ENCODE data around the gene ABHD2.
A peak's percentile ranks its signal among the peaks of the same experiment; 100 is the strongest.

Gene ABHD2

GRCh38 chr15:89168316-89168833, 80.1 kb downstream of the ABHD2 start:
- H3K9me3 ChIP-seq (ENCODE audit: severe bottlenecking) = no peaks in the 10 kb centered on the region
- H3K4me3 ChIP-seq (ENCODE audit: low read depth, low read length) = no peak overlapping the region
- H3K36me3 ChIP-seq = peaks cover 3% of the 10 kb centered on the region; the same call in 1 of the 2 replicates
- H3K27me3 ChIP-seq (ENCODE audit: insufficient read depth, low read depth, severe bottlenecking) = no peaks in the 10 kb centered on the region
- TF ChIP-seq CTCF (IDR thresholded peaks at IDR 0.05; ENCODE audit: low read depth, low read length) = no peak
- DNase-seq = peak; percentile 50
- H3K27ac ChIP-seq = peak overlapping the region; percentile 65

GRCh38 chr15:89170364-89170763, 82.1 kb downstream of the ABHD2 start:
- no peak for DNase-seq
- no peaks in the 10 kb centered on the region for H3K27me3 ChIP-seq (ENCODE audit: insufficient read depth, low read depth, severe bottlenecking)
- H3K36me3 ChIP-seq = peaks cover 3% of the 10 kb centered on the region; the same call in 1 of the 2 replicates
- TF ChIP-seq CTCF (IDR thresholded peaks at IDR 0.05; ENCODE audit: low read depth, low read length) = no peak
- no peak overlapping the region for H3K27ac ChIP-seq
- H3K4me3 ChIP-seq (ENCODE audit: low read depth, low read length) = no peak overlapping the region
- H3K9me3 ChIP-seq (ENCODE audit: severe bottlenecking) = no peaks in the 10 kb centered on the region

GRCh38 chr15:89171136-89172072, 83.1 kb downstream of the ABHD2 start:
- no peak overlapping the region for H3K4me3 ChIP-seq (ENCODE audit: low read depth, low read length)
- TF ChIP-seq CTCF (IDR thresholded peaks at IDR 0.05; ENCODE audit: low read depth, low read length) = peak; percentile 75
- H3K27me3 ChIP-seq (ENCODE audit: insufficient read depth, low read depth, severe bottlenecking) = no peaks in the 10 kb centered on the region
- peak; percentile 57 for DNase-seq
- peaks cover 3% of the 10 kb centered on the region; the same call in 1 of the 2 replicates for H3K36me3 ChIP-seq
- no peaks in the 10 kb centered on the region for H3K9me3 ChIP-seq (ENCODE audit: severe bottlenecking)
- no peak overlapping the region for H3K27ac ChIP-seq

GRCh38 chr15:89172921-89173320, 84.7 kb downstream of the ABHD2 start:
- DNase-seq = no peak
- Histone ChIP-seq H3K4me3 (ENCODE audit: low read depth, low read length) (no peak overlapping the region), H3K27me3 (ENCODE audit: insufficient read depth, low read depth, severe bottlenecking) (no peaks in the 10 kb centered on the region), H3K9me3 (ENCODE audit: severe bottlenecking) (no peaks in the 10 kb centered on the region), H3K27ac (no peak overlapping the region), H3K36me3 (no peaks in the 10 kb centered on the region)
- TF ChIP-seq CTCF (IDR thresholded peaks at IDR 0.05; ENCODE audit: low read depth, low read length) = no peak

GRCh38 chr15:89174476-89174875, 86.2 kb downstream of the ABHD2 start:
- Histone ChIP-seq H3K27ac (no peak overlapping the region), H3K9me3 (ENCODE audit: severe bottlenecking) (no peaks in the 10 kb centered on the region), H3K4me3 (ENCODE audit: low read depth, low read length) (no peak overlapping the region), H3K36me3 (peaks cover 4% of the 10 kb centered on the region; the same call in 1 of the 2 replicates), H3K27me3 (ENCODE audit: insufficient read depth, low read depth, severe bottlenecking) (no peaks in the 10 kb centered on the region)
- no peak for DNase-seq
- TF ChIP-seq CTCF (IDR thresholded peaks at IDR 0.05; ENCODE audit: low read depth, low read length) = no peak
